H7 (cell line): Measurements from ENCODE around the gene HOXA4. TPM values are rescaled to one million over a fixed set of nuclear protein-coding genes. Genes with fewer than 3 reads are reported as not detected.

Experiments used
- DNase-seq: peaks from one replicate; pipeline ENCODE4 v3.0.0; 2012
- H3K27me3 ChIP-seq: 2 replicates; pipeline ENCODE4 v1.6.0; 2011; ENCODE audit warnings: mild to moderate bottlenecking, low read length; ENCODE audit not compliant: control insufficient read depth, insufficient read depth
- H3K36me3 ChIP-seq: replicated peaks from 2 replicates; pipeline ENCODE4 v1.5.1; 2011; ENCODE audit warnings: low read length; ENCODE audit not compliant: control insufficient read depth, insufficient read depth
- H3K4me3 ChIP-seq: 2 replicates; pipeline ENCODE4 v1.5.1; 2011; ENCODE audit warnings: low read depth, mild to moderate bottlenecking, control low read depth, low read length, moderate library complexity; ENCODE audit not compliant: insufficient read depth
- total RNA-seq: library from RNA; depleted of rRNA; stranded (reverse); fragments of >200 nt; shearing (Covaris generic); gene quantifications from 2 replicates; pipeline ENCODE4 v1.2.3, GENCODE V29; 2014

Gene HOXA4
- total RNA-seq, 1 experiment from 2014 or later = not detected

- Histone ChIP-seq H3K4me3 (no peak overlapping the region), H3K27me3 (peaks cover 96% of the 10 kb centered on the region), H3K36me3 (no peaks in the 10 kb centered on the region)
- no peak for DNase-seq
Observed at GRCh38 chr7:27117887-27118491, 12.6 kb downstream of the HOXA4 start.

GRCh38 chr7:27116962-27117886 is 13.3 kb downstream of the HOXA4 start:
- no peaks in the 10 kb centered on the region for H3K36me3 ChIP-seq
- H3K4me3 ChIP-seq = no peak overlapping the region
- peak; percentile 80 for DNase-seq
- H3K27me3 ChIP-seq = peaks cover 96% of the 10 kb centered on the region

- no peak overlapping the region for H3K4me3 ChIP-seq
- H3K27me3 ChIP-seq = peaks cover 96% of the 10 kb centered on the region
- H3K36me3 ChIP-seq = no peaks in the 10 kb centered on the region
- DNase-seq = no peak
Observed at GRCh38 chr7:27116031-27116961, 14.3 kb downstream of the HOXA4 start.

- Histone ChIP-seq H3K4me3 (no peak overlapping the region), H3K27me3 (peaks cover 96% of the 10 kb centered on the region), H3K36me3 (no peaks in the 10 kb centered on the region)
- DNase-seq = peak; percentile 77
Observed at GRCh38 chr7:27115221-27116026, 15.1 kb downstream of the HOXA4 start.

GRCh38 chr7:27114881-27115220 is 15.7 kb downstream of the HOXA4 start:
- Histone ChIP-seq H3K4me3 (no peak overlapping the region), H3K36me3 (no peaks in the 10 kb centered on the region), H3K27me3 (peaks cover 96% of the 10 kb centered on the region)
- DNase-seq = peak; percentile 14

- Histone ChIP-seq H3K36me3 (no peaks in the 10 kb centered on the region), H3K27me3 (peaks cover 96% of the 10 kb centered on the region), H3K4me3 (no peak overlapping the region)
- DNase-seq = peak; percentile 85
Observed at GRCh38 chr7:27113991-27114769, 16.4 kb downstream of the HOXA4 start.

- peaks cover 96% of the 10 kb centered on the region for H3K27me3 ChIP-seq
- peak; percentile 85 for DNase-seq
Observed at GRCh38 chr7:27112955-27113949, 17.3 kb downstream of the HOXA4 start.

GRCh38 chr7:27112361-27112760 is 18.2 kb downstream of the HOXA4 start:
- Histone ChIP-seq H3K36me3 (no peaks in the 10 kb centered on the region), H3K4me3 (no peak overlapping the region), H3K27me3 (peaks cover 96% of the 10 kb centered on the region)
- no peak for DNase-seq

More at GRCh38 chr7:27112955-27113949, 17.3 kb downstream of the HOXA4 start:
- H3K4me3 ChIP-seq = peak overlapping the region; percentile 11; the same call in 1 of the 2 replicates
- no peaks in the 10 kb centered on the region for H3K36me3 ChIP-seq

GRCh38 chr7:27111751-27112277 is 18.7 kb downstream of the HOXA4 start:
- no peak for DNase-seq
- no peak overlapping the region for H3K4me3 ChIP-seq

GRCh38 chr7:27111042-27111750 is 19.4 kb downstream of the HOXA4 start:
- Histone ChIP-seq H3K36me3 (no peaks in the 10 kb centered on the region), H3K4me3 (no peak overlapping the region), H3K27me3 (peaks cover 96% of the 10 kb centered on the region)
- DNase-seq = peak; percentile 26

More at GRCh38 chr7:27111751-27112277, 18.7 kb downstream of the HOXA4 start:
- Histone ChIP-seq H3K36me3 (no peaks in the 10 kb centered on the region), H3K27me3 (peaks cover 96% of the 10 kb centered on the region)

GRCh38 chr7:27110186-27111031 is 20.1 kb downstream of the HOXA4 start:
- peaks cover 96% of the 10 kb centered on the region for H3K27me3 ChIP-seq

More at GRCh38 chr7:27110186-27111031, 20.1 kb downstream of the HOXA4 start:
- peak; percentile 93 for DNase-seq
- Histone ChIP-seq H3K4me3 (peak overlapping the region; percentile 18; the same call in 1 of the 2 replicates), H3K36me3 (no peaks in the 10 kb centered on the region)
